ENCODE measurements around the gene ZNF138.
A peak's percentile ranks its signal among the peaks of the same experiment; 100 is the strongest.
"Not testable (repeated sequence)": the region's sequence is repeated elsewhere in the genome, so short reads cannot be mapped to it uniquely, and the experiment has no call there.

ZNF138 gene

DNA sequence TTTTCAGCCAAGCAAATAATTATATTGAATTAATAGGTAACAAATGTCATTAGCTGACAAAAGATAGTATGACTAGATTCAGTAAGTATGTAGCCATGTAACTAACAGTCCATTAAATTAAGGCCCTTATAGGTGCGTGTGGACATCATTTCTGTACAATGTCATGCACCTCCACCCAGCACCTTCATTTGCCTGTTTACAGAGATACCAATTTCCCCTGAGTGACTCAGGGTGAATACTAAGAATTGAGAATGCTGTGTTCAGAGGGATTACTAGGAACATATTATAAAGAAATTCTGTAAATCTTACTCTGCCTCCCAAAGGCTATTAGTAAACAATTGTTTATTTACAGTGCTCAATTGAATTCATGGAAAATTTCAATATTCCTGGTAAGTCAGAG is 60.7 kb downstream of the ZNF138 start:
- ChIA-PET CTCF (no interaction called here), POLR2A (no interaction called here)
- no peak for DNase-seq (ENCODE audit: extremely low spot score)
- no peak for TF ChIP-seq CTCF (IDR thresholded peaks at IDR 0.05; ENCODE audit: control extremely low read depth, extremely low read depth, low read depth, missing control alignments)

- ChIA-PET POLR2A (no interaction called here), CTCF (no interaction called here)
- DNase-seq (ENCODE audit: extremely low spot score) = no peak
- no peak for TF ChIP-seq CTCF (IDR thresholded peaks at IDR 0.05; ENCODE audit: control extremely low read depth, extremely low read depth, low read depth, missing control alignments)
These were observed 68.8 kb downstream of the ZNF138 start for GRCh38 chr7:64863021-64863420.

DNA sequence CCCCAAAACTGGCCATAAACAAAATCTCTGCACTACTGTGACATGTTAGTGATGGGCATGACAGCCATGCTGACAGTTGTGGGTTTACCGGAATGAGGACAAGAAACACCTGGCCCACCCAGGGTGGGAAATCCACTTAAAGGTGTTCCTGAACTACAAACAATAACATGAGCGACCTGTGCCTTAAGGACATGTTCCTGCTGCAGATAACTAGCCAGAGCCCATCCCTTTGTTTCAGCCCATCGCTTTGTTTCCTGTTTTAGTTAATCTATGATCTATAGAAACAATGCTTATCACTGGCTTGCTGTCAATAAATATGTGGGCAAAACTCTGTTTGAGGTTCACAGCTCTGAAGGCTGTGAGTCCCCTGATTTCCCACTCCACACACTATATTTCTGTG is 69.3 kb downstream of the ZNF138 start:
- DNase-seq (ENCODE audit: extremely low spot score); CTCF ChIA-PET; POLR2A ChIA-PET: not testable (repeated sequence)

- no peak for TF ChIP-seq CTCF (IDR thresholded peaks at IDR 0.05; ENCODE audit: control extremely low read depth, extremely low read depth, low read depth, missing control alignments)
- CTCF ChIA-PET = no interaction called here
- no peak for DNase-seq (ENCODE audit: extremely low spot score)
- POLR2A ChIA-PET = no interaction called here
These were observed 69.7 kb downstream of the ZNF138 start for GRCh38 chr7:64863969-64864368.

DNA sequence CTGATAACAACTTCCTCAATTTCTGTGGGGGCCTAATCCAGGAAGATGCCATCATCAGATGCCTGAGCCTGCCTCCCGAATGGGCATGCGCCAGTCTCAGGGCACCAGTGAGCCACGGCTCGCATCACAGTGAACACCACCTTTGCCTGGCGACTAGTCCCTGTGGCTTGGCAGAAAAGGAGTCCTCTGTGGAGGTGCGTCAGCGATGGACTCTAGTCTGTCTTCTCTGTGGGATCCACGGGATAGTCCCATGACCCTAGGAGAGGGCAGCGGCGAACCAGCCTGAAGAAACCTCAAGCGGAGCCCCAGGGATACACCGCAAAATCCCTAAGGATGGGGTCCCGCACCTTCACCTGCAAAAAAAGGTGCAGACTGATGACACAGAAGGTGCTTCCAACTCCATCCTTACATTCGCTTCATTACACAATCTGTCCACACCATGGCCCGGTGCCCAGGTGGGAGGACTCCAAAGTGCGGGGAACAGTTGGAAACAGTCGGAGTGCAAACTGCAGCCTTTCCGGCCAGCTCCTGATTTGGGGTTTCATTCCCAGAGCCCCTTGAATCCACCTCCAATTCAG is 73.7 kb downstream of the ZNF138 start:
- ChIA-PET POLR2A (no interaction called here), CTCF (no interaction called here)
- DNase-seq (ENCODE audit: extremely low spot score) = no peak
- TF ChIP-seq CTCF (IDR thresholded peaks at IDR 0.05; ENCODE audit: control extremely low read depth, extremely low read depth, low read depth, missing control alignments) = no peak

DNA sequence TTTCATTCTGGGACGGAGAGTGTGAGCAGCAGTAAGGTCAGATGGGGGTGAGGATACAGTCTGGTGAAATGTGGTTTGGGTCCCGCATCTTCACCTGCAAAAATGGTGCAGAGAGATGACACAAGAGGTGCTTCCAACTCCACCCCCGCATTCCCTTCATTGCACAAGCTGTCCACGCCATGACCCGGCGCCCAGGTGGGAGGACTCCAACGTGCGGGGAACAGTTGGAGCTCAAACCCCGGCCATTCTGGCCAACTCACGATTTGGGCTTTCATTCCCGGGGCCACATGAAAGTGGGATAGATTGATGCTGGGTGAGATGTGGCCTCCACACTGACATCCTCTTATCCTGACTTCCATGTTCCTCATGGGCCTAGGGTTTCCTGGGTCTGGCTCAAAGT is 74.3 kb downstream of the ZNF138 start:
- ChIA-PET CTCF (no interaction called here), POLR2A (no interaction called here)
- no peak for DNase-seq (ENCODE audit: extremely low spot score)
- no peak for TF ChIP-seq CTCF (IDR thresholded peaks at IDR 0.05; ENCODE audit: control extremely low read depth, extremely low read depth, low read depth, missing control alignments)

GRCh38 chr7:64869121-64869725 is 75.0 kb downstream of the ZNF138 start:
- CTCF ChIA-PET = no interaction called here
- TF ChIP-seq CTCF (IDR thresholded peaks at IDR 0.05; ENCODE audit: control extremely low read depth, extremely low read depth, low read depth, missing control alignments) = no peak

More at GRCh38 chr7:64869121-64869725, 75.0 kb downstream of the ZNF138 start:
- POLR2A ChIA-PET = no interaction called here
- peak; percentile 8 for DNase-seq (ENCODE audit: extremely low spot score)
